ENCODE results near the gene KRTAP5-2. TPM values are rescaled to one million over a fixed set of nuclear protein-coding genes. Genes with fewer than 3 reads are reported as not detected.
A peak's percentile ranks its signal among the peaks of the same experiment; 100 is the strongest.

KRTAP5-2 gene
- total RNA-seq, 3 donors from 2014 or later: not detected

DNA sequence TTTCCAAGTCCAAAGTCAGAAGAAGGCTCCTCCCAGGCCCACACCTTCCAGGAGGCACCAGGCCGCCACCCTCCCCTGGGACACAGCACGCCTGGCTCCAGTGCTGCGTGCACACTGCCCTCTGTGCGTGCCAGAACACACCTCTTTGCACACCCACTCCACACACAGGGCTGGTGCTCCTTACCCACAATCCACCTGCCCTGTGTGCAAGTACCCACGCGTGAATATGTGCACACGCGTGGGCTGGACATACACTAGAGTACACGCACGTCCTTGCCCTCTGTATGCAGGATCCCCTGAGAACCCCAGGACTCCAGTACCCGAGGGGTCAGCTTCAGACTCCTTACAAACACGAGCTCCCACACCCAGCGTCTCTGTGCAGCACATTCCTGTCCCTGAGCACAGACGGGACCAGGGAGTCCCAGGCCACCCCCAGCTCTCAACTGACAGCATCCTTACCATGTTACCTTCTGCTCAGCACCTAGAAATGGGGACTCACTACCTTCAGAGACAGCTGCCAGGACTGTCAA, 28.8 kb downstream of the KRTAP5-2 start:
- H3K27me3 ChIP-seq: peaks cover 0 to 13% of the 10 kb centered on the region in 2 donors
- intact Hi-C loops (cut with DNase I; ENCODE audit: low total_unique reads): no loop called here
- H3K36me3 ChIP-seq: no peaks in the 10 kb centered on the region
- H3K4me3 ChIP-seq: no peak overlapping the region
- H3K27ac ChIP-seq: no peak overlapping the region
- H3K4me1 ChIP-seq: peaks cover 0 to 6% of the 10 kb centered on the region in 2 donors
- TF ChIP-seq, protein P1, sequence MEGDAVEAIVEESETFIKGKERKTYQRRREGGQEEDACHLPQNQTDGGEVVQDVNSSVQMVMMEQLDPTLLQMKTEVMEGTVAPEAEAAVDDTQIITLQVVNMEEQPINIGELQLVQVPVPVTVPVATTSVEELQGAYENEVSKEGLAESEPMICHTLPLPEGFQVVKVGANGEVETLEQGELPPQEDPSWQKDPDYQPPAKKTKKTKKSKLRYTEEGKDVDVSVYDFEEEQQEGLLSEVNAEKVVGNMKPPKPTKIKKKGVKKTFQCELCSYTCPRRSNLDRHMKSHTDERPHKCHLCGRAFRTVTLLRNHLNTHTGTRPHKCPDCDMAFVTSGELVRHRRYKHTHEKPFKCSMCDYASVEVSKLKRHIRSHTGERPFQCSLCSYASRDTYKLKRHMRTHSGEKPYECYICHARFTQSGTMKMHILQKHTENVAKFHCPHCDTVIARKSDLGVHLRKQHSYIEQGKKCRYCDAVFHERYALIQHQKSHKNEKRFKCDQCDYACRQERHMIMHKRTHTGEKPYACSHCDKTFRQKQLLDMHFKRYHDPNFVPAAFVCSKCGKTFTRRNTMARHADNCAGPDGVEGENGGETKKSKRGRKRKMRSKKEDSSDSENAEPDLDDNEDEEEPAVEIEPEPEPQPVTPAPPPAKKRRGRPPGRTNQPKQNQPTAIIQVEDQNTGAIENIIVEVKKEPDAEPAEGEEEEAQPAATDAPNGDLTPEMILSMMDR (IDR thresholded peaks at IDR 0.05): no peak
- DNase-seq (ENCODE audit: low spot score in 2 of 2): no peak
- H3K9me3 ChIP-seq: no peaks in the 10 kb centered on the region

DNA sequence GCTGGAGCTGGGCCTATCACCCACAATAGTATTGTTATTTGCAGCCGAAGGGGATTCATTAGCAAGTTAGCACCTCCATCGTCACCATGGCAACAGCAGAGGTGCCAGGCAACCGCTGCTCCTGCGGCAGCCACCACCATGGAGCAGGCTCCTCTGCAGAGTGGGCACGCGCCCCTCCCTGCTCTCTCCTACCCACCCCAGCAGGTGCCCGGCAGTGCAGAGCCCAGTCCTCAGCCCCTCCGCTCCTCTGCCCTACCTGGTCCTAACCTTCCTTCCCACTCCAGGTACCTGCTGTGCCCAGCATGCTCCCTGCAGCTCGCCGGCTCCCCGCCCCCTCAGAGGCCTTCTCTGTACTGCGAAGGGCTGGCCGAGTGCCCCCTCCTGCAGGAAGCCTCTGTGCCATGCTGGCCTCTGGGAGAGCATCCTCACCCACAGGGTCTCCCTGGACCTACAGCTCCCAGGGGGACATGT, 29.6 kb downstream of the KRTAP5-2 start:
- Histone ChIP-seq H3K27ac (no peak overlapping the region), H3K4me1 (no peaks in the 10 kb centered on the region)
- TF ChIP-seq, protein P1 (IDR thresholded peaks at IDR 0.05): no peak
- no peak for TF ChIP-seq POLR2A (IDR thresholded peaks at IDR 0.05)

DNA sequence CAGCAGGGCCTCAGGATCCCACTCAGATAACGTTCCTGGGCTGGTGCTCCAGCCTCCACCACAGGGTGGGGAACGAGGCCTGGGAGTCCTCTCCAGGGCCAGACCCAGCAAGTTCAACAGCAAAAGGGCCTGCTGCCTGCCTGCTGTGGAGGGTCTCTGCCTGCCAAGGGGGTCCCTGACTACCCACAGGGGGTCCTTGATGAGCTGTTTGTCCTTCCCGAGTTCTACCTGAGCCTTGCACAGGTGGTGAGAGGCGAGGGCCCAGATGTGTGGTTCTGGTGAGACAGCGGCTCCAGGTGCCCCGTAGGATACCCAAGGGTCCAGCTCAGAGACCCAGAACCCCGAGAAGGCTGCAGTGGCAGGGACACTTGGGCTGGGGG, 30.4 kb downstream of the KRTAP5-2 start:
- Histone ChIP-seq H3K27me3 (peaks cover 0 to 2% of the 10 kb centered on the region in 2 donors), H3K9me3 (no peaks in the 10 kb centered on the region), H3K4me3 (no peak overlapping the region), H3K36me3 (no peaks in the 10 kb centered on the region), H3K4me1 (no peaks in the 10 kb centered on the region), H3K27ac (no peak overlapping the region)
- DNase-seq (ENCODE audit: low spot score in 2 of 2): no peak
- intact Hi-C loops (cut with DNase I; ENCODE audit: low total_unique reads): no loop called here
- no peak for TF ChIP-seq POLR2AphosphoS5 (IDR thresholded peaks at IDR 0.05)
- no peak for TF ChIP-seq POLR2A (IDR thresholded peaks at IDR 0.05)
- TF ChIP-seq, protein P1 (IDR thresholded peaks at IDR 0.05): no peak

More for the DNA sequence above, 29.6 kb downstream of the KRTAP5-2 start:
- Histone ChIP-seq H3K4me3 (no peak overlapping the region), H3K36me3 (no peaks in the 10 kb centered on the region), H3K27me3 (peaks cover 0 to 10% of the 10 kb centered on the region in 2 donors), H3K9me3 (no peaks in the 10 kb centered on the region)
- intact Hi-C loops (cut with DNase I; ENCODE audit: low total_unique reads): no loop called here
- DNase-seq (ENCODE audit: low spot score in 2 of 2): no peak

DNA sequence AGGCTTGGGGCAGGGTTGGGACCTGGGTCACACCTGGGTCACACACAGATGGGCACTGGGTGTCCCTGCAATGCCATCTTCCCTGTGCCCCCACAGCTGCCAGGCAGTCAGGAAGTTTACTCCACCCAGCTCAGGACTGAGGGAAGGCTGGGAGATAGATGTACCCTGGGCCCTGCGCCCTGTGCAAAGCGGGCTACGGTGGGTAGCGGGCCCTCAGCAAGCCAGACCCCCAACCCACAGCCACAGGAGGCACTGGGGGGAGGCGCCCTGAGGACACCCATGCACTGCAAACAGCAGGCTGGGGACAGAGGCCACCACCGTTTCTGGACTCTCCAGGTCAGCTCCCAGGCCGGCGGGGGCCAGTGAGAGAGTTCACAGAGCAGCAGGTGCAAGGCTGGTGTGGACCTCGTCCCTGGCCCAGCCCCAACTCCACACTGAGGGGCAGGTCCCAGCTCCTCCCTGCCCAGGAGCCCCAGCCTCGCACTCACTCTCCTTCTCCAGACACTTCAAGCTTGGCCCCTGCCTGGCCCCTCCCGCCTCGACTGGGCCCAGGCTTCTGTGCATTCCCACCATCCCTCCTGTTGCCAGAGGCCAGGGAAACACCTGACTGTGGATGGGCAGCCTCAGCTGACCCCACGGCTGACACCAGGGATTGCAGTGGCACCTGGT, 30.9 kb downstream of the KRTAP5-2 start:
- Histone ChIP-seq H3K27ac (no peak overlapping the region), H3K9me3 (no peaks in the 10 kb centered on the region), H3K27me3 (no peaks in the 10 kb centered on the region), H3K4me1 (no peaks in the 10 kb centered on the region), H3K4me3 (no peak overlapping the region), H3K36me3 (no peaks in the 10 kb centered on the region)
- DNase-seq (ENCODE audit: low spot score in 2 of 2): no peak
- TF ChIP-seq POLR2A (IDR thresholded peaks at IDR 0.05): no peak
- intact Hi-C loops (cut with DNase I; ENCODE audit: low total_unique reads): no loop called here

DNA sequence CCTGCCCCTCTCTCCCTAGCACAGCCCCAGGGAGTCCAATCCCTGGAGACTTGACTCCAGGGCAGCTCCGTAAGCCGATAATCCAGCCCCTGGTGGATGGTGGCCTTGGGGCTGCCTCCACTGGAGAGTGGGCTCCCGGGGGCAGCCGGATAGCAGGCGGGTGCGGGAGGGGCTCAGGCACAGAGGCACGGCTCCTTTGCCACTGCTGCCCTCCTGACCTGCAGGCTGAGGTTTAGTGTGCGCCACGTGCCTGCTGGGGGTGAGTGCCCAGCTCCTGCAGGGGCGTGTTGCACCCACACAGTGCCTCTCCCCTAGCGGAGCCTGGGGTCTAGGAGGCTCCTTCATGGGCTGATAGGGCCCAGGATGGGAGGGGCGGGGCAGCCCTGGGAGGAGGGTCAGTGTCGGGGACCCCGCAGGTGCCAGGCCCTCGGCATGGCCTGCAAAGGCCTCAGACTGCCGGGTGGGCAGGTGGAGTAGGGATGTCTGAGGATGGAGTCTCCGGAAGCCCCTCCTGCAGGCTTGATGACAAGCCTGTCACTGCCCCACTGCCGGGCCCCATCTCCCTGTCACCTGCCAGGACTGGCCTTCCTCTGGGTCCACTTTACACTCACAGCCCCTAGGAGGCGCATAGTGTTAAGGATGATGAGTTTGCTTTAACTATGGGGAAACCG, 31.6 kb downstream of the KRTAP5-2 start:
- no peaks in the 10 kb centered on the region for H3K9me3 ChIP-seq
- H3K4me3 ChIP-seq: no peak overlapping the region
- no peaks in the 10 kb centered on the region for H3K27me3 ChIP-seq
- H3K36me3 ChIP-seq: no peaks in the 10 kb centered on the region
- TF ChIP-seq POLR2AphosphoS5 (IDR thresholded peaks at IDR 0.05) (peak in 1 of 3 donors; percentile 20), POLR2A (IDR thresholded peaks at IDR 0.05) (no peak)
- H3K4me1 ChIP-seq: no peaks in the 10 kb centered on the region
- no peak overlapping the region for H3K27ac ChIP-seq
- intact Hi-C loops (cut with DNase I; ENCODE audit: low total_unique reads): no loop called here
- DNase-seq (ENCODE audit: low spot score in 2 of 2): no peak

DNA sequence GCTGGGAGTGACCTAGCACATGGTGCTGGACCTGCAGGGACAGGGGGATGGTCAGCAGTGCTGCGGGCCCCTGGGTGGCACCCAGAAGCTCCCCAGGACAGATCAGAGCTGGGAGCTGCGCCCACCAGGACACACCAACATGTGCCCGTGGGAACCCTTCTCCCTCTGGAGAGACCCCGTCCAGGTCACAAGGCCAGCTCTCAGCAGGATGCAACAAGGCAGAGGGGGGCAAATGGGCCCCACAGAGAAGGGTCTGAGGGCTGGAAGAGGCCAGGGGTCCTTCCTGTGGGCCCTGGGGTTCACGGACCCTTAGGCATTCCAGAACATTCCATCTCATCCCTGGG, 32.2 kb downstream of the KRTAP5-2 start:
- H3K27ac ChIP-seq: no peak overlapping the region
- no peak overlapping the region for H3K4me3 ChIP-seq
- DNase-seq (ENCODE audit: low spot score in 2 of 2): no peak
- no peaks in the 10 kb centered on the region for H3K36me3 ChIP-seq
- H3K27me3 ChIP-seq: no peaks in the 10 kb centered on the region
- H3K4me1 ChIP-seq: no peaks in the 10 kb centered on the region
- H3K9me3 ChIP-seq: no peaks in the 10 kb centered on the region
- no peak for TF ChIP-seq POLR2A (IDR thresholded peaks at IDR 0.05)
- TF ChIP-seq, protein P1 (IDR thresholded peaks at IDR 0.05): no peak
- TF ChIP-seq POLR2AphosphoS5 (IDR thresholded peaks at IDR 0.05): no peak
- intact Hi-C loops (cut with DNase I; ENCODE audit: low total_unique reads): no loop called here

All from breast epithelium (tissue), 4 donors.